GM23338 (cell line): ENCODE data around the gene MROH7. TPM values are rescaled to one million over a fixed set of nuclear protein-coding genes. Genes with fewer than 3 reads are reported as not detected.

ENCODE experiments used
- ATAC-seq: fragments of 200-7000 bp; cut with Tn5 transposase; 3 replicates; pipeline ENCODE4 v1.9.1; 2020
- DNase-seq: peaks from one replicate; pipeline ENCODE4 v3.0.0-alpha.2; 2015; ENCODE audit warnings: low spot score
- H2AFZ ChIP-seq: fragments of 200-600 bp; sonication (generic); 2 replicates; pipeline ENCODE4 v1.8.0; 2016; ENCODE audit warnings: antibody characterized with exemption, mild to moderate bottlenecking, moderate library complexity
- H3F3A ChIP-seq: fragments of 200-600 bp; sonication (generic); replicated peaks from 2 replicates; pipeline ENCODE4 v1.8.0; 2017; ENCODE audit warnings: antibody characterized with exemption, mixed run types, low read depth
- H3K27ac ChIP-seq: fragments of 200-600 bp; sonication (generic); 2 replicates; pipeline ENCODE4 v1.6.1; 2016; ENCODE audit warnings: low read depth
- H3K27me3 ChIP-seq: fragments of 200-600 bp; sonication (generic); 2 replicates; pipeline ENCODE4 v1.8.0; 2016; ENCODE audit warnings: mild to moderate bottlenecking, mixed run types, moderate library complexity; ENCODE audit not compliant: insufficient read depth
- H3K36me3 ChIP-seq: fragments of 200-600 bp; sonication (generic); 2 replicates; pipeline ENCODE4 v1.8.0; 2016; ENCODE audit warnings: mild to moderate bottlenecking; ENCODE audit not compliant: insufficient read depth
- H3K4me1 ChIP-seq: fragments of 200-600 bp; sonication (generic); 2 replicates; pipeline ENCODE4 v1.8.0; 2016; ENCODE audit warnings: mild to moderate bottlenecking, moderate library complexity; ENCODE audit not compliant: insufficient read depth
- H3K4me2 ChIP-seq: fragments of 200-600 bp; sonication (generic); 2 replicates; pipeline ENCODE4 v1.7.1; 2017; ENCODE audit warnings: mixed run types
- H3K4me3 ChIP-seq: fragments of 200-600 bp; sonication (generic); 2 replicates; pipeline ENCODE4 v1.6.1; 2016; ENCODE audit warnings: mixed run types
- H3K79me2 ChIP-seq: fragments of 200-600 bp; sonication (generic); replicated peaks from 2 replicates; pipeline ENCODE4 v1.8.0; 2017; ENCODE audit warnings: mild to moderate bottlenecking; ENCODE audit not compliant: insufficient read depth
- H3K9me2 ChIP-seq: fragments of 200-600 bp; sonication (generic); 2 replicates; pipeline ENCODE4 v1.8.0; 2017; ENCODE audit not compliant: insufficient read depth
- H4K20me1 ChIP-seq: fragments of 200-600 bp; sonication (generic); replicated peaks from 2 replicates; pipeline ENCODE4 v1.8.0; 2017; ENCODE audit warnings: mild to moderate bottlenecking; ENCODE audit not compliant: insufficient read depth
- H3K27ac Mint-ChIP-seq: 2 replicates; pipeline ENCODE4 v1.8.0; 2020; ENCODE audit warnings: inconsistent platforms, mild to moderate bottlenecking, moderate library complexity, mixed read lengths
- H3K27me3 Mint-ChIP-seq: 3 replicates; pipeline ENCODE4 v1.8.0; 2022; ENCODE audit warnings: low read depth, mild to moderate bottlenecking, moderate library complexity, mixed read lengths, inconsistent platforms; ENCODE audit not compliant: insufficient read depth, poor library complexity
- H3K36me3 Mint-ChIP-seq: 3 replicates; pipeline ENCODE4 v1.8.0; 2021; ENCODE audit warnings: low read depth, mild to moderate bottlenecking, inconsistent platforms, moderate library complexity, mixed read lengths
- H3K4me1 Mint-ChIP-seq: 3 replicates; pipeline ENCODE4 v1.8.0; 2020; ENCODE audit warnings: mild to moderate bottlenecking, inconsistent platforms, mixed read lengths
- H3K4me3 Mint-ChIP-seq: 3 replicates; pipeline ENCODE4 v1.8.0; 2021; ENCODE audit warnings: moderate library complexity, mild to moderate bottlenecking, inconsistent platforms, mixed read lengths
- H3K9me3 Mint-ChIP-seq: 3 replicates; pipeline ENCODE4 v1.8.0; 2020; ENCODE audit warnings: moderate library complexity, mild to moderate bottlenecking, inconsistent platforms, mixed read lengths
- CREB1 ChIP-seq: fragments of 250-450 bp; sonication (Bioruptor Pico); IDR thresholded peaks from 2 replicates; pipeline ENCODE4 v1.5.0; 2020; ENCODE audit warnings: low read depth, mild to moderate bottlenecking, moderate library complexity
- ETS1 ChIP-seq: IDR thresholded peaks from 2 replicates; pipeline ENCODE4 v1.6.1; 2016; ENCODE audit warnings: antibody characterized with exemption
- EZH2 ChIP-seq: fragments of 200-600 bp; sonication (generic); IDR thresholded peaks from one replicate; pipeline ENCODE4 v1.8.0; 2017; ENCODE audit warnings: antibody characterized with exemption, mild to moderate bottlenecking, low read depth; ENCODE audit not compliant: unreplicated experiment
- EZH2phosphoT487 ChIP-seq: fragments of 200-600 bp; sonication (generic); IDR thresholded peaks from one replicate; pipeline ENCODE4 v1.8.1; 2018; ENCODE audit warnings: antibody characterized with exemption; ENCODE audit not compliant: unreplicated experiment
- JUNB ChIP-seq: IDR thresholded peaks from one replicate; pipeline ENCODE4 v1.6.1; 2016; ENCODE audit warnings: antibody characterized with exemption; ENCODE audit not compliant: unreplicated experiment
- POLR2AphosphoS5 ChIP-seq: IDR thresholded peaks from 2 replicates; pipeline ENCODE4 v1.6.1; 2016; ENCODE audit warnings: antibody characterized with exemption, low read depth
- STAT1 ChIP-seq: IDR thresholded peaks from one replicate; pipeline ENCODE4 v1.6.1; 2016; ENCODE audit warnings: antibody characterized with exemption; ENCODE audit not compliant: unreplicated experiment
- ZNF462 ChIP-seq: fragments of 250-450 bp; sonication (Bioruptor Pico); IDR thresholded peaks from 2 replicates; pipeline ENCODE4 v1.5.0; 2020; ENCODE audit warnings: mild to moderate bottlenecking, moderate library complexity
- polyA plus RNA-seq: library from polyadenylated mRNA; unstranded; fragments of >200 nt; fragmentation: Nextera tagmentation; extraction: Ambion mirVana; gene quantifications from 2 replicates; pipeline ENCODE4 v1.2.1, GENCODE V29; 2016
- total RNA-seq: library from RNA; depleted of rRNA; stranded (reverse); fragments of >200 nt; shearing (Covaris generic); gene quantifications from 2 replicates; pipeline ENCODE4 v1.2.3, GENCODE V29; 2014

MROH7 gene
- total and polyA plus RNA-seq, 2 experiments from 2014 or later, result 0.17 TPM; not detected in 1

DNA sequence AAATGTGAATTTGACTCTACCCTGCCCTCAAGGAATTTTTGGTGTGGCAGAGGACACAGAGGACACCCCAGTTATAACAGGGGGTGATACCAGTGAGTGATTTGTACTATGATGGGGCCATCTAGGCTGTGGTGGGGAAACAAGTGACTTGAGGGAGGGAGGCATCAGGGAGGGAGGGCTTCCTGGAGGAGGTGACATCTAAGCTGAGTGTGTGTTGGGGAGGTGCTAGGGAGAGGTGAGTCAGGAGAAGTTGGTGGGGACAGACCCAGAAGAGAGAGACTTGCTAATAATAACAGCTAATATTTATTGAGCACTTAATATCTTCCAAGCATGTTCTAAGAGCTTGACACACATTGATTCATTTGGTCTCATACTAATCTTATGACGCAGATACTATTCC lies 54.2 kb downstream of the MROH7 start:
- Histone ChIP-seq H3K4me2 (no peak overlapping the region), H3K79me2 (no peaks in the 10 kb centered on the region), H2AFZ (no peak overlapping the region), H3K27ac (no peak overlapping the region), H3K27me3 (no peaks in the 10 kb centered on the region), H3K4me3 (no peak overlapping the region), H4K20me1 (no peaks in the 10 kb centered on the region), H3K36me3 (no peaks in the 10 kb centered on the region), H3F3A (no peaks in the 10 kb centered on the region), H3K4me1 (no peaks in the 10 kb centered on the region), H3K9me2 (no peaks in the 10 kb centered on the region)
- Mint-ChIP-seq H3K27me3 (peaks cover 6% of the 10 kb centered on the region), H3K9me3 (no peaks in the 10 kb centered on the region; the same call in 2 of the 3 replicates), H3K36me3 (no peaks in the 10 kb centered on the region), H3K4me1 (no peaks in the 10 kb centered on the region), H3K27ac (no peak overlapping the region), H3K4me3 (no peak overlapping the region)
- DNase-seq (no peak), ATAC-seq (no peak)
- TF ChIP-seq EZH2 (no peak), ETS1 (no peak), JUNB (no peak), CREB1 (CRISPR knock-in tag) (no peak), POLR2AphosphoS5 (no peak)

DNA sequence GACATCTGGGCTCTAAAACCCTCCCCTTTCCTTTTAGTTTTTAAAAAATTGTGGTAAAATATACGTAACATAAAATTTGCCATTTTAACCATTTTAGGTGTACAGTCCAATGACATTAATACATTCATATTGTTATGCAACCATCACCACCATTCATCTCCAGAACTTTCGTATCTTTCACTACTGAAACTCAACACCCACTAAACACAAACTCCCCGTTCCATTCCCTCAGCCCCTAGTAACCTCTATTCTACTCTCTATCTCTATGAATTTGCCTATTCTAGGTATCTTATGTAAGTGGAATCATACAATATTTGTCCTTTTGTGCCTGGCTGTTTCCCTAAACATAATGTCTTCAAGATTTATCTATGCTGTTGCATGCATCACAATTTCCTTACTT lies 54.7 kb downstream of the MROH7 start:
- H3K4me2 ChIP-seq, result no peak overlapping the region
- H3K9me2 ChIP-seq, result no peaks in the 10 kb centered on the region
- H4K20me1 ChIP-seq, result no peaks in the 10 kb centered on the region
- no peak for ATAC-seq
- Mint-ChIP-seq H3K9me3 (no peaks in the 10 kb centered on the region; the same call in 2 of the 3 replicates), H3K27ac (no peak overlapping the region), H3K36me3 (no peaks in the 10 kb centered on the region), H3K27me3 (peaks cover 6% of the 10 kb centered on the region), H3K4me3 (no peak overlapping the region), H3K4me1 (no peaks in the 10 kb centered on the region)
- no peaks in the 10 kb centered on the region for H3K36me3 ChIP-seq
- TF ChIP-seq STAT1, result no peak
- no peak for TF ChIP-seq EZH2phosphoT487
- no peak for TF ChIP-seq ETS1
- no peaks in the 10 kb centered on the region for H3F3A ChIP-seq
- no peaks in the 10 kb centered on the region for H3K79me2 ChIP-seq
- H2AFZ ChIP-seq, result no peak overlapping the region
- H3K4me3 ChIP-seq, result no peak overlapping the region
- DNase-seq, result no peak
- no peaks in the 10 kb centered on the region for H3K4me1 ChIP-seq
- H3K27me3 ChIP-seq, result no peaks in the 10 kb centered on the region
- no peak overlapping the region for H3K27ac ChIP-seq

GRCh38 chr1:54697896-54698295 lies 56.3 kb downstream of the MROH7 start:
- Histone ChIP-seq H3K4me1 (no peaks in the 10 kb centered on the region), H2AFZ (no peak overlapping the region), H3K4me2 (no peak overlapping the region), H3K4me3 (no peak overlapping the region), H3K27me3 (no peaks in the 10 kb centered on the region), H3K79me2 (no peaks in the 10 kb centered on the region), H3F3A (no peaks in the 10 kb centered on the region), H3K9me2 (no peaks in the 10 kb centered on the region), H3K36me3 (no peaks in the 10 kb centered on the region), H3K27ac (no peak overlapping the region), H4K20me1 (no peaks in the 10 kb centered on the region)
- H3K36me3 Mint-ChIP-seq, result no peaks in the 10 kb centered on the region
- no peak overlapping the region for H3K4me3 Mint-ChIP-seq
- H3K9me3 Mint-ChIP-seq, result no peaks in the 10 kb centered on the region; the same call in 2 of the 3 replicates
- DNase-seq, result no peak
- no peak for ATAC-seq
- H3K27me3 Mint-ChIP-seq, result peaks cover 6% of the 10 kb centered on the region
- no peak overlapping the region for H3K27ac Mint-ChIP-seq
- H3K4me1 Mint-ChIP-seq, result no peaks in the 10 kb centered on the region
- no peak for TF ChIP-seq ZNF462 (CRISPR knock-in tag)
- no peak for TF ChIP-seq EZH2
